Measurements from ENCODE around the gene NIN.

NIN gene

DNA sequence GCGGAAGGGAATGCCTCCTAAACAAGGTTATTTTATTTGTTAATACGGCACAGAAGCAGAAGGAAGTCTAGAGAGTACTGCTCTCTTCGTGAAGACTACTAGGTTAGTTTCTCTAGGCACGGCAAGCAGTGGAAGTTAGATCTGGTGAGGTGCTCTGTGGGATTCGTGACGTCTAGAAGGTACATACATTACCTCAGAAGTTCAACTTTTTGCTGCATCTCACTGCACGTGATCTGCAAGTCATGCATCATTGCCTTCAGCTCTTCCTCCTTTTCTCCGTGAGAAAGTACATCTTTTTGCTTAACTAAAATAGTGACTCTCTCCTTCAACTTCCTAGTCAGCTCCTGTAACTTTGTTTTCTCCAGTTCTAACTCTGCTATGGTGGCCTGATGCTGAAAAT is 74.7 kb downstream of the NIN start:
- DNase-seq (ENCODE audit: low read depth) = no peak
- TF ChIP-seq, protein P1, sequence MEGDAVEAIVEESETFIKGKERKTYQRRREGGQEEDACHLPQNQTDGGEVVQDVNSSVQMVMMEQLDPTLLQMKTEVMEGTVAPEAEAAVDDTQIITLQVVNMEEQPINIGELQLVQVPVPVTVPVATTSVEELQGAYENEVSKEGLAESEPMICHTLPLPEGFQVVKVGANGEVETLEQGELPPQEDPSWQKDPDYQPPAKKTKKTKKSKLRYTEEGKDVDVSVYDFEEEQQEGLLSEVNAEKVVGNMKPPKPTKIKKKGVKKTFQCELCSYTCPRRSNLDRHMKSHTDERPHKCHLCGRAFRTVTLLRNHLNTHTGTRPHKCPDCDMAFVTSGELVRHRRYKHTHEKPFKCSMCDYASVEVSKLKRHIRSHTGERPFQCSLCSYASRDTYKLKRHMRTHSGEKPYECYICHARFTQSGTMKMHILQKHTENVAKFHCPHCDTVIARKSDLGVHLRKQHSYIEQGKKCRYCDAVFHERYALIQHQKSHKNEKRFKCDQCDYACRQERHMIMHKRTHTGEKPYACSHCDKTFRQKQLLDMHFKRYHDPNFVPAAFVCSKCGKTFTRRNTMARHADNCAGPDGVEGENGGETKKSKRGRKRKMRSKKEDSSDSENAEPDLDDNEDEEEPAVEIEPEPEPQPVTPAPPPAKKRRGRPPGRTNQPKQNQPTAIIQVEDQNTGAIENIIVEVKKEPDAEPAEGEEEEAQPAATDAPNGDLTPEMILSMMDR (conservative IDR thresholded peaks at IDR 0.05; ENCODE audit: low read depth, low read length) = no peak

DNA sequence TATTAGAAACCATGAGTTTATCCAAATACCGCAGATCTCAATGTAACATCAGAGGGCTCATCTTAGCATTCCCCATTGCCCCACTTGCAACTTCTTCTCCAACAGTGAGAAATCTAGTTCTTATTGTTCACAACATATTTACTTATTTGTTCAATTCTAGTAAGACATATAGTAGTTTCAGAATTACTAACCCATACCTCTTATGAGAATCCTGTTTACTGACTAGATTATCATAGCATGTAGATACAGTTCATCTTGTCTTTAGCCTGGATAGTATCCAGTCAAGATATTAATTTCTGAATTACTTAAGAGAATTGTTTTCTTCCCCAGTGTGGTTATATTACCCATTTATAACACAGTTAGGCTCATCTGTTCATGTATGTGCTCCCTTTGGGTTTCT is 80.6 kb downstream of the NIN start:
- DNase-seq (ENCODE audit: low read depth) = no peak
- TF ChIP-seq, protein P1 (conservative IDR thresholded peaks at IDR 0.05; ENCODE audit: low read depth, low read length) = no peak
- H3K4me3 ChIP-seq (ENCODE audit: low read length) = no peak overlapping the region

More for the DNA sequence above, 74.7 kb downstream of the NIN start:
- H3K4me3 ChIP-seq (ENCODE audit: low read length) = no peak overlapping the region

DNA sequence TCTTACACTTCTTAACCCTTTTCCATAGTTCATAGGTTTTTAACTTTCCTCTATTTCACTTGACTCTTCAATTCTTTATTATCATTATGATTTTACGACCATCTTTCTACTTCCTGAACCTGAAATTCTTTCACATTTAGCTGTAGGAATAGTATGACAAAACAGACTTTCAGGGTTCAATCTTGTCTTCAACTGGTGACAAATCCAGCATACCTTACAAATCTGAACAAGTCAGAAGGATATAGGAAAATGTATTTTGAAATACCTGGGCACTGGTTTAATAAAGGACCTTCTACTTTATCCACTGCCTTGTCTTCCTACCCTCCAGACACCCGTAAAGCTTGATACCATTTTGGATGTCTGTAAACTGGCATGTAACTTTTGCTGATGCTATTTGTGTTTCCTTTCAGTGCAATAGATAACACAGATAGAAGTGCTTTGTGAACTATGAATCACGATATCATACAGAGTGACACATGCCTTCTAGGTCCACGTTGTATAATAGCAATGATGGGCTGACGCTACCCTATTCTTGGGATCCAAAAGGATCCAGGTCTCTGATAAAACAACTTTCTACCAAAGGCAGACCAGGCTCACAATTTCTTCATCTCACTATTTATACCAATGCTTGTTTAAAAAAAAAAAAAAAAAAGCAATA is 85.4 kb downstream of the NIN start:
- H3K4me3 ChIP-seq (ENCODE audit: low read length) = no peak overlapping the region
- no peak for DNase-seq (ENCODE audit: low read depth)
- TF ChIP-seq, protein P1 (conservative IDR thresholded peaks at IDR 0.05; ENCODE audit: low read depth, low read length) = no peak

DNA sequence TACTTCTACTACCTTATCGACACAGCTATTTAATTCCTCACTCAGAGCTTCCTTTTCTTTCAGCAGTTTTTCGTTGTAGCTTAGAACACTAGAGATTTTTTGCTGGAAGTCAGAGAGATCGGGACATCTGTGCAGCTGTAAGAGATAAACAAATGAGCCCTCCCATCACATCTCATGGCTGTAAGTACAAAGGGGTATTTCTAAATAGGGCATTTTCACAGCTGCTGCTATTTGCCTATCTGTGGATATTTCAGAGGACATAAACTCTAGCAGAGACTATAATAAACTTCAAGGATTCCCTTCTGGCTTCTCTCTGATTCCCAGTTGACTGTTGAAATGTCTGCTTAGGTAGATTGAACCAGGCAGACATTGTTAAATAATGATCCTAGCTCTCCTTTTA is 86.7 kb downstream of the NIN start:
- TF ChIP-seq, protein P1 (conservative IDR thresholded peaks at IDR 0.05; ENCODE audit: low read depth, low read length) = no peak
- no peak overlapping the region for H3K4me3 ChIP-seq (ENCODE audit: low read length)
- no peak for DNase-seq (ENCODE audit: low read depth)

DNA sequence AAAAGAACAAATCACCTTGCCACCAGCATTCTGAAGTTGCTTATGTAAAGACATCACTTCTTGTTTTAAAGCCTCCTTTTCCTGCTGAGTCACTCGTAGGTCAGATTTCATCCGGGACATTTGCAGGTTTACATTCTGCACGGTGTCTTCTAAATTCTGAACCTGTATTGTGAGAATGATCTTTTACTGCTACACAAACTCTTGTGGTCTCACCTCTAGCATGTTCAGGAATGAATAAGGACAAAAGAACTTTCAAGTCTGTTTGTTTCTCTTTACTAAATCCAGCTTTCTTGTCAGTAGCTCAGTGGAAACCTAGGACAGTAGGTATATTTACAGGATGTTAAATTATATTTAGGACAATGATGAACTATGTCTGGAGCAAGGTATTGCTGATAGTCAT is 89.4 kb downstream of the NIN start:
- TF ChIP-seq, protein P1 (conservative IDR thresholded peaks at IDR 0.05; ENCODE audit: low read depth, low read length) = no peak
- no peak overlapping the region for H3K4me3 ChIP-seq (ENCODE audit: low read length)
- no peak for DNase-seq (ENCODE audit: low read depth)

DNA sequence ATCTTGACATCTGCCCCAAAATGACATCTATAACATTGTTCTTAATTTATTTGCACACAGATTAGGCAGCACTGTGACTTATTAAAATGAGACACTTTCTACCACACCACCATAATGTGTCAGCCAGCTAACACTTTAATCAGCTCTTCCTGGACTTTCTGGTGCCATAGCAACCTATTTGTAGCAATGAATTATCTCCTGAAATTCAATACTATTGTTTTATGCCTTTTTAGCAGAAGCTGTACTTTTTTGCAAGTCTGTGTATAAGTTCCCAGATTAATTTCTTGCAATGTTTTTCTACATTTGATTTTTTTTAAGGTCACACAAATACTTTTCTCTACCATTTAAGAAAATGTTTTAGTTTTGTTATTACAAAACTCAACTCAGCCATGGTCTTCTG is 90.1 kb downstream of the NIN start:
- DNase-seq (ENCODE audit: low read depth) = no peak
- TF ChIP-seq, protein P1 (conservative IDR thresholded peaks at IDR 0.05; ENCODE audit: low read depth, low read length) = no peak
- no peak overlapping the region for H3K4me3 ChIP-seq (ENCODE audit: low read length)

DNA sequence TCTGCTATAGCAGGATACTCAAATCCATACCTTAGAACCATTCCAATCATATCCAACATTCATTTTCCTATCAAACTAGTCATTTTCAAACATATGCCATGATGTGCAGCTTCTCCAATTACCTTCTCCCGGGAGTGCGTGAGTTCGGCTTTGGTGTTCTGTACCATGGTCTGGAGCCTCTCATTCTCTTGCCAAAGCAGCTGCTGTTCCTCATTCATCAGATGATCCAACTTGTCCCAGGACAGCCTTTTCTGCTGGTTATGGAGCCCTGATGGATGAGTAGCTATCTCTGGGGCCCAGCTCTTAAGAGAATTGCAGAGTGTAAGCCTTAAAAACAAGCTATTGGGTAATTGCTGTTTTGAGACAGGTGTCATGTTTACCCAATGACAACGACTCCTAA is 91.8 kb downstream of the NIN start:
- H3K4me3 ChIP-seq (ENCODE audit: low read length) = no peak overlapping the region
- no peak for DNase-seq (ENCODE audit: low read depth)
- TF ChIP-seq, protein P1 (conservative IDR thresholded peaks at IDR 0.05; ENCODE audit: low read depth, low read length) = no peak
